Measurements from ENCODE around the gene FAM240A. TPM values are rescaled to one million over a fixed set of nuclear protein-coding genes. Genes with fewer than 3 reads are reported as not detected.

The FAM240A gene
- total and polyA plus RNA-seq, 2 donors (not counting 1 experiment from before 2014, with no cell fraction given): not detected

DNA sequence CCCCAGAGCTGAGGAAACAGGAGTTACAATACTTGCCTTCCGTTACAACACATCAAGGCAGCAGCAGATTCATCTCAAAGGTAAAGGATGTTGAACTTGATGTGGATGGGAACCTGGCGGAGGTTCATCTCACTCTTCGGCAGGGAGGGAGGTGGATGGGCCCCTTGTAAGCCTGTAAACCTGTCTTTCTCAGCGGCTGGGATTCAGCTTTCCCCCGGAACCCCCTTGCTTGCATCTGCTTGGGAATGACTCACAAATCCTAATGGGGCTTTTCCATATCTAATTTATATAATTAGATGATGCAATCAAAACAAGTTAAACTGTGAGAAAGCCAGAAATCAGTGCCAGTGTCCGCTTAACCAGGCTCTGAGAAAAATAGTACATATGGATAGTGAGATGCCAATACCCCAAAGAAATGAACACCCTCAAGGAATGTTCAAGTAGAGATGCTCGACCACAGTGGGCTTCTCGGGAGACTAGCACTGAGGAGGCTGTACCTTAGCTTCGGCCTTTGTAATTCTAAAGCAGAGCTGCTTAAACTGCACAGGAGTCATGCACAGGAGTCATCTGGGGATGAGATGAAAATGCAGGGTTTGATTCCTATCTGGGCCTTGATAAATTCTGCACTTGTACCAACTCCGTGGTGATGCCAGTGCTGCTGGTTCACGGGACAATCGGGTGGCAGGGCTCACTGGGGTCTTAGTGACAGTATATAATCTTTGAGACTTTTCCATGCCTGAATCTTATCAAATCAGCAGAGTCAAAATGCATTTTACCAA lies 2.2 kb upstream of the FAM240A start:
- TF ChIP-seq, protein P1, sequence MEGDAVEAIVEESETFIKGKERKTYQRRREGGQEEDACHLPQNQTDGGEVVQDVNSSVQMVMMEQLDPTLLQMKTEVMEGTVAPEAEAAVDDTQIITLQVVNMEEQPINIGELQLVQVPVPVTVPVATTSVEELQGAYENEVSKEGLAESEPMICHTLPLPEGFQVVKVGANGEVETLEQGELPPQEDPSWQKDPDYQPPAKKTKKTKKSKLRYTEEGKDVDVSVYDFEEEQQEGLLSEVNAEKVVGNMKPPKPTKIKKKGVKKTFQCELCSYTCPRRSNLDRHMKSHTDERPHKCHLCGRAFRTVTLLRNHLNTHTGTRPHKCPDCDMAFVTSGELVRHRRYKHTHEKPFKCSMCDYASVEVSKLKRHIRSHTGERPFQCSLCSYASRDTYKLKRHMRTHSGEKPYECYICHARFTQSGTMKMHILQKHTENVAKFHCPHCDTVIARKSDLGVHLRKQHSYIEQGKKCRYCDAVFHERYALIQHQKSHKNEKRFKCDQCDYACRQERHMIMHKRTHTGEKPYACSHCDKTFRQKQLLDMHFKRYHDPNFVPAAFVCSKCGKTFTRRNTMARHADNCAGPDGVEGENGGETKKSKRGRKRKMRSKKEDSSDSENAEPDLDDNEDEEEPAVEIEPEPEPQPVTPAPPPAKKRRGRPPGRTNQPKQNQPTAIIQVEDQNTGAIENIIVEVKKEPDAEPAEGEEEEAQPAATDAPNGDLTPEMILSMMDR (conservative IDR thresholded peaks at IDR 0.05 in 1 of 2, IDR thresholded peaks at IDR 0.05 in 1 of 2; ENCODE audit: low read depth in 1 of 2, low read length in 2 of 2): no peak
- TF ChIP-seq EZH2 (IDR thresholded peaks at IDR 0.05; ENCODE audit: low read length, missing control alignments): no peak
- Histone ChIP-seq H3K4me2 (ENCODE audit: extremely low read depth, insufficient read depth, low read length) (no peak overlapping the region), H3K79me2 (ENCODE audit: control insufficient read depth, insufficient read depth, low read length) (no peaks in the 10 kb centered on the region), H3K4me3 (replicated peaks in 1 of 4; ENCODE audit: control extremely low read depth in 1 of 4, insufficient read depth in 1 of 4, low read depth in 3 of 4, low read length in 4 of 4) (no peak overlapping the region), H3K27me3 (ENCODE audit: control insufficient read depth, insufficient read depth, low read length) (peaks cover under 1% of the 10 kb centered on the region), H3K36me3 (ENCODE audit: control insufficient read depth, insufficient read depth, low read length) (no peaks in the 10 kb centered on the region), H3K27ac (ENCODE audit: insufficient read depth, low read length) (no peak overlapping the region), H3K4me1 (ENCODE audit: control insufficient read depth, extremely low read depth, insufficient read depth, low read length) (no peaks in the 10 kb centered on the region), H3K9me3 (ENCODE audit: control insufficient read depth, insufficient read depth, low read depth, low read length) (no peaks in the 10 kb centered on the region), H4K20me1 (ENCODE audit: control insufficient read depth, extremely low read depth, insufficient read depth, low read length) (no peaks in the 10 kb centered on the region), H2AFZ (ENCODE audit: low read length) (no peak overlapping the region), H3K9ac (ENCODE audit: insufficient read depth, low read length) (no peak overlapping the region)
- peak in 1 of 2 donors; percentile 13 for DNase-seq (ENCODE audit: low read depth in 2 of 2)

DNA sequence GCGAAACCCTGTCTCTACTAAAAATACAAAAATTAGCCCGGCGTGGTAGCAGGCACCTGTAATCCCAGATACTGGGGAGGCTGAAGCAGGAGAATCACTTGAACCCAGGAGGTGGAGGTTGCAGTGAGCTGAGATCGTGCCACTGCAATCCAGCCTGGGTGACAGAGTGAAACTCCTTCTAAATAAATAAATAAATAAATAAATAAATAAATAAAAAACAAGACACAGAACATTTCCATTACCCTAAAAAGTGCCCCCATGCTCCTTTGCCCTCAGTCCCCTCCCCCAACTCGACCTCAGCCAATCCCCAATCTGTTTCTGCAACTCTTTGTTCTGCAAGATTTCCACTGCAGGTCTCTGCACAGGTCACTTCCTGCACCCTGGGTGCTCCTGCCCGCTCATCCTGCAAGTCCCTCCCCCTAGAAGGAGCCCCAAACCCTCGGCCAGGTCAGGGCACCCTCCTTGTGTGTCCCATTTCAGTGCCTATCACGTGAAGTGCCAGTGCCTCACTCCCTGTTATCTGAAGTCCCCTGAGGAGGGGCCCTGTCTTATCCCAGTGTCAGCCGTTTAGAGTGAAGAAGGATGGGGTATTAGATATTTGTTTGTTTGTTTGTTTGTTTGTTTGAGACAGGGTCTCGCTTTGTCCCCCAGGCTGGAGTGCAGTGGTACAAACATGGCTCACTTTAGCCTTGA lies 1.1 kb downstream of the FAM240A start:
- no peaks in the 10 kb centered on the region for H3K79me2 ChIP-seq (ENCODE audit: control insufficient read depth, insufficient read depth, low read length)
- no peak for TF ChIP-seq EZH2 (IDR thresholded peaks at IDR 0.05; ENCODE audit: low read length, missing control alignments)
- TF ChIP-seq, protein P1 (conservative IDR thresholded peaks at IDR 0.05 in 1 of 2, IDR thresholded peaks at IDR 0.05 in 1 of 2; ENCODE audit: low read depth in 1 of 2, low read length in 2 of 2): no peak
- peaks cover 6% of the 10 kb centered on the region for H3K27me3 ChIP-seq (ENCODE audit: control insufficient read depth, insufficient read depth, low read length)
- no peak overlapping the region for H2AFZ ChIP-seq (ENCODE audit: low read length)
- no peak for DNase-seq (ENCODE audit: low read depth in 2 of 2)
- H3K36me3 ChIP-seq (ENCODE audit: control insufficient read depth, insufficient read depth, low read length): no peaks in the 10 kb centered on the region
- no peaks in the 10 kb centered on the region for H4K20me1 ChIP-seq (ENCODE audit: control insufficient read depth, extremely low read depth, insufficient read depth, low read length)
- H3K4me2 ChIP-seq (ENCODE audit: extremely low read depth, insufficient read depth, low read length): no peak overlapping the region
- no peaks in the 10 kb centered on the region for H3K4me1 ChIP-seq (ENCODE audit: control insufficient read depth, extremely low read depth, insufficient read depth, low read length)
- no peaks in the 10 kb centered on the region for H3K9me3 ChIP-seq (ENCODE audit: control insufficient read depth, insufficient read depth, low read depth, low read length)
- no peak overlapping the region for H3K4me3 ChIP-seq (replicated peaks in 1 of 4; ENCODE audit: control extremely low read depth in 1 of 4, insufficient read depth in 1 of 4, low read depth in 3 of 4, low read length in 4 of 4)
- H3K9ac ChIP-seq (ENCODE audit: insufficient read depth, low read length): no peak overlapping the region
- H3K27ac ChIP-seq (ENCODE audit: insufficient read depth, low read length): no peak overlapping the region

DNA sequence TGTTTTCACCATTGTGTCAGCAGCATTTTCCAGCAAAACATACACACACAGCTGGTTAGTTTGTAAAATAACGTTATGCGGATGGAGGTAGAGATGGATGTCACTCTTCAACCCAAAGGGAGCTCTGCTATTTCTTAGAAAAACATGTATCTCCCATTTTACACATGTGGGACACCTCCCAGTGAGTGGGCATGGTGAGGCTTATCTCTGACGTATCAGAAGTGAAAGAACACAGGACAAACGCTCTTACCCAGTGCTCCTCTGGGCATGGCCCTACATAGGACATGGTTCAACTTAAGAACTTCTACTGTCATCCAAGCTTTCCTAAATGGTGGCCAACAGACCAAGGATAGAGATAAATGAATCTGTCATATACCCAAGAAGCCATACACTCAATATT lies 2.1 kb downstream of the FAM240A start:
- Histone ChIP-seq H2AFZ (ENCODE audit: low read length) (no peak overlapping the region), H3K27me3 (ENCODE audit: control insufficient read depth, insufficient read depth, low read length) (peaks cover 6% of the 10 kb centered on the region), H3K79me2 (ENCODE audit: control insufficient read depth, insufficient read depth, low read length) (no peaks in the 10 kb centered on the region), H3K4me3 (replicated peaks in 1 of 4; ENCODE audit: control extremely low read depth in 1 of 4, insufficient read depth in 1 of 4, low read depth in 3 of 4, low read length in 4 of 4) (no peak overlapping the region), H3K27ac (ENCODE audit: insufficient read depth, low read length) (no peak overlapping the region), H3K4me2 (ENCODE audit: extremely low read depth, insufficient read depth, low read length) (no peak overlapping the region), H4K20me1 (ENCODE audit: control insufficient read depth, extremely low read depth, insufficient read depth, low read length) (no peaks in the 10 kb centered on the region), H3K4me1 (ENCODE audit: control insufficient read depth, extremely low read depth, insufficient read depth, low read length) (no peaks in the 10 kb centered on the region), H3K36me3 (ENCODE audit: control insufficient read depth, insufficient read depth, low read length) (no peaks in the 10 kb centered on the region), H3K9me3 (ENCODE audit: control insufficient read depth, insufficient read depth, low read depth, low read length) (no peaks in the 10 kb centered on the region), H3K9ac (ENCODE audit: insufficient read depth, low read length) (no peak overlapping the region)
- TF ChIP-seq, protein P1 (conservative IDR thresholded peaks at IDR 0.05 in 1 of 2, IDR thresholded peaks at IDR 0.05 in 1 of 2; ENCODE audit: low read depth in 1 of 2, low read length in 2 of 2): no peak
- TF ChIP-seq EZH2 (IDR thresholded peaks at IDR 0.05; ENCODE audit: low read length, missing control alignments): no peak
- DNase-seq (ENCODE audit: low read depth in 2 of 2): no peak

All from fibroblast of lung (primary cell).